H9 (cell line): ENCODE measurements around the gene ACTL7B. TPM values are rescaled to one million over a fixed set of nuclear protein-coding genes. Genes with fewer than 3 reads are reported as not detected.

ENCODE experiments used
- DNase-seq: peaks from one replicate; pipeline ENCODE4 v3.0.0-alpha.2; 2017
- H2AFZ ChIP-seq: one replicate; pipeline ENCODE4 v1.6.1; 2013; ENCODE audit warnings: mild to moderate bottlenecking, low read length, control low read depth, moderate library complexity
- H2AK5ac ChIP-seq: 2 replicates; pipeline ENCODE4 v1.6.1; 2013; ENCODE audit warnings: low read length, control low read depth, mixed read lengths; ENCODE audit not compliant: insufficient read length
- H2BK120ac ChIP-seq: one replicate; pipeline ENCODE4 v1.6.1; 2013; ENCODE audit warnings: low read depth, mild to moderate bottlenecking, low read length, control low read depth, inconsistent platforms; ENCODE audit not compliant: poor library complexity, severe bottlenecking
- H2BK12ac ChIP-seq: 2 replicates; pipeline ENCODE4 v1.6.1; 2013; ENCODE audit warnings: low read length, control low read depth, mixed read lengths, low read depth; ENCODE audit not compliant: insufficient read length
- H2BK15ac ChIP-seq: 2 replicates; pipeline ENCODE4 v1.6.1; 2013; ENCODE audit warnings: low read depth, low read length, control low read depth
- H2BK20ac ChIP-seq: one replicate; pipeline ENCODE4 v1.6.1; 2013; ENCODE audit warnings: low read depth, mild to moderate bottlenecking, low read length, control low read depth, inconsistent platforms; ENCODE audit not compliant: poor library complexity, severe bottlenecking
- H2BK5ac ChIP-seq: 2 replicates; pipeline ENCODE4 v1.6.1; 2013; ENCODE audit warnings: low read length, control low read depth, mixed read lengths; ENCODE audit not compliant: insufficient read length
- H3K14ac ChIP-seq: 2 replicates; pipeline ENCODE4 v1.6.1; 2013; ENCODE audit warnings: low read length, control low read depth; ENCODE audit not compliant: insufficient read depth
- H3K18ac ChIP-seq: 2 replicates; pipeline ENCODE4 v1.6.1; 2013; ENCODE audit warnings: low read depth, mild to moderate bottlenecking, mixed read lengths, low read length, control low read depth; ENCODE audit not compliant: insufficient read length
- H3K23ac ChIP-seq: 2 replicates; pipeline ENCODE4 v1.6.1; 2013; ENCODE audit warnings: low read length, control low read depth, mixed read lengths, low read depth; ENCODE audit not compliant: insufficient read length
- H3K23me2 ChIP-seq: 2 replicates; pipeline ENCODE4 v1.6.1; 2013; ENCODE audit warnings: low read depth, mild to moderate bottlenecking, mixed read lengths, low read length, control low read depth; ENCODE audit not compliant: insufficient read length, poor library complexity, severe bottlenecking
- H3K27ac ChIP-seq: 2 replicates; pipeline ENCODE4 v1.5.1; 2013; ENCODE audit warnings: low read length, control low read depth, mixed read lengths, low read depth; ENCODE audit not compliant: insufficient read length
- H3K27me3 ChIP-seq: 2 replicates; pipeline ENCODE4 v1.6.1; 2013; ENCODE audit warnings: low read length, control low read depth, inconsistent platforms; ENCODE audit not compliant: insufficient read depth
- H3K4ac ChIP-seq: 2 replicates; pipeline ENCODE4 v1.6.1; 2013; ENCODE audit warnings: low read depth, mild to moderate bottlenecking, control low read depth, inconsistent platforms, low read length, moderate library complexity
- H3K4me1 ChIP-seq: 2 replicates; pipeline ENCODE4 v1.6.1; 2013; ENCODE audit warnings: low read length, control low read depth, inconsistent platforms; ENCODE audit not compliant: insufficient read depth
- H3K4me2 ChIP-seq: 2 replicates; pipeline ENCODE4 v1.6.1; 2013; ENCODE audit warnings: low read length, control low read depth, mixed read lengths; ENCODE audit not compliant: insufficient read length, insufficient read depth
- H3K56ac ChIP-seq: 2 replicates; pipeline ENCODE4 v1.6.1; 2013; ENCODE audit warnings: low read depth, mild to moderate bottlenecking, mixed read lengths, low read length, control low read depth; ENCODE audit not compliant: insufficient read length
- H3K79me1 ChIP-seq: 2 replicates; pipeline ENCODE4 v1.6.1; 2013; ENCODE audit warnings: low read depth, mild to moderate bottlenecking, moderate library complexity, low read length, control low read depth, inconsistent platforms; ENCODE audit not compliant: insufficient read depth, poor library complexity, severe bottlenecking
- H3K79me2 ChIP-seq: 2 replicates; pipeline ENCODE4 v1.6.1; 2013; ENCODE audit warnings: low read length, control low read depth, inconsistent platforms; ENCODE audit not compliant: insufficient read depth
- H3K9ac ChIP-seq: 2 replicates; pipeline ENCODE4 v1.6.1; 2013; ENCODE audit warnings: low read length, control low read depth, mixed read lengths; ENCODE audit not compliant: insufficient read length; ENCODE audit errors: extremely low read depth
- H3K9me3 ChIP-seq: one replicate; pipeline ENCODE4 v1.6.1; 2013; ENCODE audit warnings: low read depth, low read length, inconsistent platforms; ENCODE audit not compliant: control insufficient read depth
- H3T11ph ChIP-seq: one replicate; pipeline ENCODE4 v1.6.1; 2013; ENCODE audit warnings: mild to moderate bottlenecking, low read length, control low read depth, inconsistent platforms
- H4K20me1 ChIP-seq: one replicate; pipeline ENCODE4 v1.6.1; 2013; ENCODE audit not compliant: control insufficient read depth, insufficient read length, insufficient read depth
- H4K5ac ChIP-seq: 2 replicates; pipeline ENCODE4 v1.6.1; 2013; ENCODE audit warnings: low read depth, mild to moderate bottlenecking, mixed read lengths, low read length, control low read depth; ENCODE audit not compliant: insufficient read length
- H4K8ac ChIP-seq: replicated peaks from 2 replicates; pipeline ENCODE4 v1.6.1; 2013; ENCODE audit warnings: low read length, control low read depth, mixed read lengths, low read depth; ENCODE audit not compliant: insufficient read length
- H4K91ac ChIP-seq: 2 replicates; pipeline ENCODE4 v1.6.1; 2013; ENCODE audit warnings: low read depth, mild to moderate bottlenecking, moderate library complexity, mixed read lengths, low read length, control low read depth; ENCODE audit not compliant: insufficient read length
- H3K27ac Mint-ChIP-seq, 3 experiments: 2 replicates in 2 of 3; 3 replicates in 1 of 3; pipeline ENCODE4 v1.8.0; 2020 to 2021; ENCODE audit warnings: mixed read lengths in 3 of 3, mild to moderate bottlenecking in 1 of 3, moderate library complexity in 1 of 3
- H3K27me3 Mint-ChIP-seq: 2 replicates; pipeline ENCODE4 v1.8.0; 2021; ENCODE audit warnings: low read depth, mild to moderate bottlenecking, moderate library complexity, mixed read lengths
- H3K36me3 Mint-ChIP-seq, 3 experiments: 2 replicates in 2 of 3; 3 replicates in 1 of 3; pipeline ENCODE4 v1.8.0; 2020 to 2021; ENCODE audit warnings: low read depth in 3 of 3, mixed read lengths in 3 of 3; ENCODE audit not compliant: insufficient read depth in 1 of 3
- H3K4me1 Mint-ChIP-seq, 2 experiments: 2 replicates each; pipeline ENCODE4 v1.8.0; 2020; ENCODE audit warnings: mixed read lengths in 2 of 2
- H3K4me3 Mint-ChIP-seq, 2 experiments: 2 replicates in 1 of 2; 3 replicates in 1 of 2; pipeline ENCODE4 v1.8.0; 2020 to 2021; ENCODE audit warnings: mild to moderate bottlenecking in 2 of 2, mixed read lengths in 2 of 2, moderate library complexity in 1 of 2
- H3K9me3 Mint-ChIP-seq, 2 experiments: 2 replicates in 1 of 2; 3 replicates in 1 of 2; pipeline ENCODE4 v1.8.0; 2020; ENCODE audit warnings: mild to moderate bottlenecking in 2 of 2, mixed read lengths in 2 of 2, moderate library complexity in 1 of 2
- CTCF ChIP-seq: fragments of 200-600 bp; sonication (generic); conservative IDR thresholded peaks from 3 replicates; pipeline ENCODE4 v1.8.0; 2021; ENCODE audit warnings: antibody characterized with exemption, mild to moderate bottlenecking
- WGBS: extraction: QIAGEN DNeasy Blood & Tissue Kit; methylation state at CpG from one replicate; pipeline ENCODE4 v1.1.7; 2013; ENCODE audit warnings: missing lambda C conversion rate, low lambda C conversion rate, mixed read lengths; ENCODE audit not compliant: insufficient read length; ENCODE audit errors: extremely low coverage; 5-methylcytosine and 5-hydroxymethylcytosine counted together
- total RNA-seq: library from RNA; stranded (reverse); gene quantifications from 2 replicates; pipeline ENCODE4 v1.2.1, GENCODE V29; 2021

ACTL7B gene
- total RNA-seq, 1 experiment from 2014 or later, result 0.09 TPM

- H3K27me3 Mint-ChIP-seq, result peaks cover 1% of the 10 kb centered on the region
- Histone ChIP-seq H3K27ac (no peak overlapping the region), H3K79me1 (no peaks in the 10 kb centered on the region), H2AFZ (no peak overlapping the region), H4K8ac (no peak overlapping the region), H2BK20ac (no peak overlapping the region), H4K91ac (no peak overlapping the region), H3K23me2 (no peaks in the 10 kb centered on the region), H3K27me3 (no peaks in the 10 kb centered on the region), H3K56ac (no peak overlapping the region), H2BK120ac (no peak overlapping the region), H3K4ac (no peak overlapping the region), H3K14ac (no peak overlapping the region), H2BK12ac (no peak overlapping the region), H3K4me2 (no peak overlapping the region), H2BK5ac (no peak overlapping the region), H3K4me1 (no peaks in the 10 kb centered on the region), H2AK5ac (no peak overlapping the region), H3K9ac (no peak overlapping the region), H2BK15ac (no peak overlapping the region), H4K20me1 (no peaks in the 10 kb centered on the region), H4K5ac (no peak overlapping the region), H3K18ac (no peak overlapping the region), H3K9me3 (no peaks in the 10 kb centered on the region), H3K79me2 (no peaks in the 10 kb centered on the region), H3T11ph (no peak overlapping the region), H3K23ac (no peak overlapping the region)
- no CpG with 5 or more reads among the region's 2 CpGs for WGBS
- H3K4me3 Mint-ChIP-seq, result no peak overlapping the region
- DNase-seq, result no peak
- H3K4me1 Mint-ChIP-seq, result peaks cover 4 to 8% of the 10 kb centered on the region in 2 experiments
- H3K36me3 Mint-ChIP-seq, result no peaks in the 10 kb centered on the region
- H3K9me3 Mint-ChIP-seq, result no peaks in the 10 kb centered on the region
- no peak overlapping the region for H3K27ac Mint-ChIP-seq
- TF ChIP-seq CTCF, result no peak
Observed at GRCh38 chr9:108845947-108846346, 9.8 kb downstream of the ACTL7B start.
